Mesenchymal stem cell (in vitro differentiated cells and primary cell): ENCODE data around the gene SECISBP2L.

Experiments
- DNase-seq: peaks from one replicate; pipeline ENCODE4 v3.0.0-alpha.2; 2013
- H2AFZ ChIP-seq: one replicate; pipeline ENCODE4 v1.6.1; 2013; ENCODE audit warnings: low read depth, mild to moderate bottlenecking, control low read depth, inconsistent platforms, low read length, moderate library complexity
- H2AK5ac ChIP-seq: 2 replicates; pipeline ENCODE4 v1.6.1; 2013; ENCODE audit warnings: low read length, moderate library complexity, mild to moderate bottlenecking, inconsistent platforms; ENCODE audit not compliant: severe bottlenecking
- H2BK120ac ChIP-seq: one replicate; pipeline ENCODE4 v1.6.1; 2013; ENCODE audit warnings: low read depth, mild to moderate bottlenecking, inconsistent platforms, low read length, moderate library complexity
- H2BK12ac ChIP-seq, 2 experiments: one replicate each; pipeline ENCODE4 v1.6.1; 2013; ENCODE audit warnings: inconsistent platforms in 2 of 2, low read length in 2 of 2, mild to moderate bottlenecking in 2 of 2, moderate library complexity in 2 of 2, control low read depth in 1 of 2
- H2BK15ac ChIP-seq: one replicate; pipeline ENCODE4 v1.6.1; 2013; ENCODE audit warnings: mild to moderate bottlenecking, low read depth, inconsistent platforms; ENCODE audit not compliant: poor library complexity, severe bottlenecking
- H2BK5ac ChIP-seq: 2 replicates; pipeline ENCODE4 v1.6.1; 2013; ENCODE audit warnings: low read depth, mild to moderate bottlenecking, low read length, control low read depth, inconsistent platforms; ENCODE audit not compliant: poor library complexity, severe bottlenecking
- H3K14ac ChIP-seq, 2 experiments: one replicate each; pipeline ENCODE4 v1.6.1; 2013; ENCODE audit warnings: inconsistent platforms in 2 of 2, low read length in 2 of 2, control low read depth in 1 of 2, mild to moderate bottlenecking in 1 of 2, moderate library complexity in 1 of 2
- H3K18ac ChIP-seq, 2 experiments: one replicate each; pipeline ENCODE4 v1.6.1; 2013; ENCODE audit warnings: inconsistent platforms in 2 of 2, low read length in 2 of 2, control low read depth in 1 of 2, low read depth in 1 of 2, mild to moderate bottlenecking in 1 of 2
- H3K23ac ChIP-seq, 2 experiments: one replicate each; pipeline ENCODE4 v1.6.1; 2013; ENCODE audit warnings: inconsistent platforms in 2 of 2, low read length in 2 of 2, mild to moderate bottlenecking in 2 of 2, moderate library complexity in 2 of 2, control low read depth in 1 of 2
- H3K27ac ChIP-seq: 2 replicates; pipeline ENCODE4 v1.5.1; 2013; ENCODE audit warnings: mild to moderate bottlenecking, moderate library complexity, low read length, control low read depth, inconsistent platforms; ENCODE audit not compliant: poor library complexity, severe bottlenecking
- H3K27me3 ChIP-seq, 2 experiments: 2 replicates each; pipeline versions ENCODE4 v1.6.1 to v1.7.0; 2013; ENCODE audit warnings: low read length in 2 of 2, mild to moderate bottlenecking in 2 of 2, moderate library complexity in 2 of 2, control low read depth in 1 of 2, inconsistent platforms in 1 of 2; ENCODE audit not compliant: control insufficient read depth in 1 of 2, insufficient read depth in 1 of 2
- H3K36me3 ChIP-seq, 2 experiments: 2 replicates each; pipeline versions ENCODE4 v1.6.1 to v1.7.0; 2013; ENCODE audit warnings: low read length in 2 of 2, control low read depth in 1 of 2, inconsistent platforms in 1 of 2, low read depth in 1 of 2, mild to moderate bottlenecking in 1 of 2; ENCODE audit not compliant: insufficient read depth in 2 of 2, control insufficient read depth in 1 of 2
- H3K4ac ChIP-seq, 2 experiments: one replicate each; pipeline ENCODE4 v1.6.1; 2013; ENCODE audit warnings: inconsistent platforms in 2 of 2, low read length in 2 of 2, mild to moderate bottlenecking in 2 of 2, moderate library complexity in 2 of 2, control low read depth in 1 of 2, low read depth in 1 of 2
- H3K4me1 ChIP-seq: 2 replicates; pipeline ENCODE4 v1.6.1; 2013; ENCODE audit warnings: low read depth, low read length, control low read depth; ENCODE audit not compliant: control insufficient read depth, insufficient read depth
- H3K4me2 ChIP-seq: 2 replicates; pipeline ENCODE4 v1.6.1; 2013; ENCODE audit warnings: low read length, mild to moderate bottlenecking, inconsistent platforms; ENCODE audit not compliant: poor library complexity, severe bottlenecking
- H3K4me3 ChIP-seq, 2 experiments: 2 replicates each; pipeline versions ENCODE4 v1.5.1 to v1.7.0; 2013; ENCODE audit warnings: low read length in 2 of 2, mild to moderate bottlenecking in 2 of 2, control low read depth in 1 of 2, low read depth in 1 of 2; ENCODE audit not compliant: insufficient read depth in 1 of 2
- H3K79me1 ChIP-seq: replicated peaks from 2 replicates; pipeline ENCODE4 v1.6.1; 2013; ENCODE audit warnings: mild to moderate bottlenecking, control low read depth, low read length, inconsistent platforms; ENCODE audit not compliant: poor library complexity, severe bottlenecking
- H3K9ac ChIP-seq: 2 replicates; pipeline ENCODE4 v1.7.0; 2013; ENCODE audit warnings: mild to moderate bottlenecking, low read length, moderate library complexity
- H3K9me3 ChIP-seq: 2 replicates; pipeline ENCODE4 v1.7.0; 2013; ENCODE audit warnings: mild to moderate bottlenecking, low read length; ENCODE audit not compliant: control insufficient read depth
- H4K8ac ChIP-seq: one replicate; pipeline ENCODE4 v1.6.1; 2013; ENCODE audit warnings: inconsistent platforms, mild to moderate bottlenecking, low read length, moderate library complexity
- H4K91ac ChIP-seq: one replicate; pipeline ENCODE4 v1.6.1; 2013; ENCODE audit warnings: mild to moderate bottlenecking, low read length, inconsistent platforms
- WGBS: methylation state at CpG from one replicate; pipeline ENCODE4 v1.1.7; 2013; ENCODE audit warnings: mixed read lengths; 5-methylcytosine and 5-hydroxymethylcytosine counted together

The SECISBP2L gene

GRCh38 chr15:48984811-48985352 is 61.4 kb downstream of the SECISBP2L start:
- Histone ChIP-seq H2BK5ac (no peak overlapping the region), H3K27ac (no peak overlapping the region), H2AK5ac (no peak overlapping the region), H3K14ac (peak overlapping the region in 1 of 2 experiments; percentile 21), H3K4me1 (no peaks in the 10 kb centered on the region), H2BK15ac (no peak overlapping the region), H4K91ac (no peak overlapping the region), H3K9me3 (no peaks in the 10 kb centered on the region), H3K4me2 (no peak overlapping the region), H2AFZ (no peak overlapping the region), H2BK12ac (no peak overlapping the region), H3K36me3 (peaks cover 0 to 15% of the 10 kb centered on the region in 2 experiments), H3K27me3 (peaks cover 0 to 3% of the 10 kb centered on the region in 2 experiments), H3K79me1 (no peaks in the 10 kb centered on the region), H3K23ac (no peak overlapping the region), H4K8ac (no peak overlapping the region), H3K18ac (no peak overlapping the region), H2BK120ac (no peak overlapping the region), H3K4me3 (no peak overlapping the region), H3K4ac (no peak overlapping the region), H3K9ac (peak overlapping the region; percentile 37)
- DNase-seq: peak; percentile 59
- 70% methylated on average over 3 of the region's 4 CpGs for WGBS

DNA sequence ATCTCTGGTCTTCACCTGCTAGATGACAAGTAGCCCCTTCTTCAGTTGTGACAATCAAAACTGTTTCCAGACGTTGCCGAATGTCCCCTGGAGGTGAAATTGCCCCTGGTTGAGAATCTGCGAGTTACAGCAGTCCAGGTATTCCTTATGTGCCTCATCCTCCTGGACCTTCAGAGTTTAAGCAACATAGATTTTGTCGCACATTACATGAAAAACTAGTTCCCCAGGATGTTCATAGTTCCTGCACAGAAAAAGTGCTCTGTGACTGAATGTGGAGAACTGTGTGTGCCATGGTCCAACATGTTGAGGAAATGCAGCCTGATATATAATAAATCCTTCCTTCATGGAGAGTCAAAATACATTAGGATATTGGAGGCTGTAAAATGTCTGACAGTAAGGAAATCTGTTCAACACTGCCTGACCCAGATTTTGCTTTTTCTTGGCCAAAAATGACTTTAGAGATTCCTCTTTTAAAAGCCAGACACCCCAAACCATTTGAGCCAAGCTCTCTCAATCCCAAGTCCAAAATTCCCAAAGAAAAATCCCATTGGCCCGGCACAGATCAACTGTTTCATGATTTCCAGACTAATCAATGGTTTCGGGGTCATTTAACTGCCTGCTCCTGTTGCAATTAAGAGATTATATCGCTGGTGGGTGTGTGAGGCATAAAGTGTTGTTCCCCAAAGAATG is 62.1 kb downstream of the SECISBP2L start:
- H4K91ac ChIP-seq: no peak overlapping the region
- H2BK5ac ChIP-seq: no peak overlapping the region
- H3K36me3 ChIP-seq: peaks cover 0 to 12% of the 10 kb centered on the region in 2 experiments
- H3K4ac ChIP-seq: no peak overlapping the region
- no peak overlapping the region for H3K18ac ChIP-seq
- no peak overlapping the region for H4K8ac ChIP-seq
- H3K4me1 ChIP-seq: no peaks in the 10 kb centered on the region
- peaks cover 0 to 3% of the 10 kb centered on the region in 2 experiments for H3K27me3 ChIP-seq
- H2BK12ac ChIP-seq: no peak overlapping the region
- no peak overlapping the region for H3K14ac ChIP-seq
- no peak overlapping the region for H3K27ac ChIP-seq
- H2BK120ac ChIP-seq: no peak overlapping the region
- no peak overlapping the region for H3K4me2 ChIP-seq
- 92% methylated on average over 6 of the region's 7 CpGs for WGBS
- H3K79me1 ChIP-seq: no peaks in the 10 kb centered on the region
- H2AFZ ChIP-seq: no peak overlapping the region
- H2AK5ac ChIP-seq: no peak overlapping the region
- no peak overlapping the region for H3K4me3 ChIP-seq
- no peak for DNase-seq
- no peaks in the 10 kb centered on the region for H3K9me3 ChIP-seq
- H2BK15ac ChIP-seq: no peak overlapping the region
- H3K23ac ChIP-seq: no peak overlapping the region
- H3K9ac ChIP-seq: peak overlapping the region; percentile 37

DNA sequence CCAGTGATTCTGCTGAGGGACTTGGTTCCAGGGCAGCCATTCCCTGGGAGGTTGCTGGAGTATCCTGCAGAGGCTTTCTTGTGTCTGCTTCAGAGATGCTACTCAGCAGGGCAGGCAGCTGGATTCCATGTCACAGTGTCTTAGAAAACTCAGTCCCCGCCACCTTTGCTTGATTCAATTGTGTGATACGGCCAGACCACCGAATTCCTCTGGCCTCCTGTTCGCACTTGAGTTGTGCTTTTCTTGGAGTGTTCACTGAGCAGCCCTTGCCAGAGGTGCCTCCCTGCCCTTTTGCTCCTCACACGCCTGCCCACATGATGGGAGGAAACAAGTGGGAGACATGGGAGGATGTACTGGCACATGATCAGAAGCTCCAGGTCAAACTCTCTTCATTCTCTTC is 62.9 kb downstream of the SECISBP2L start:
- H3K4me1 ChIP-seq: no peaks in the 10 kb centered on the region
- no peak overlapping the region for H3K23ac ChIP-seq
- no peak overlapping the region for H3K9ac ChIP-seq
- H2AFZ ChIP-seq: no peak overlapping the region
- H3K9me3 ChIP-seq: no peaks in the 10 kb centered on the region
- H4K91ac ChIP-seq: no peak overlapping the region
- no peak overlapping the region for H3K27ac ChIP-seq
- WGBS: 97% methylated on average over 5 of the region's 5 CpGs
- DNase-seq: no peak
- no peak overlapping the region for H2BK12ac ChIP-seq
- no peak overlapping the region for H3K18ac ChIP-seq
- H2AK5ac ChIP-seq: no peak overlapping the region
- H2BK120ac ChIP-seq: no peak overlapping the region
- no peaks in the 10 kb centered on the region for H3K79me1 ChIP-seq
- H3K14ac ChIP-seq: no peak overlapping the region
- H3K27me3 ChIP-seq: peaks cover 0 to 3% of the 10 kb centered on the region in 2 experiments
- peaks cover 0 to 9% of the 10 kb centered on the region in 2 experiments for H3K36me3 ChIP-seq
- H3K4me2 ChIP-seq: no peak overlapping the region
- no peak overlapping the region for H4K8ac ChIP-seq
- H3K4ac ChIP-seq: no peak overlapping the region
- no peak overlapping the region for H2BK15ac ChIP-seq
- H2BK5ac ChIP-seq: no peak overlapping the region
- no peak overlapping the region for H3K4me3 ChIP-seq

GRCh38 chr15:48981941-48982340 is 64.3 kb downstream of the SECISBP2L start:
- H3K4ac ChIP-seq: no peak overlapping the region
- H3K79me1 ChIP-seq: no peaks in the 10 kb centered on the region
- H2BK5ac ChIP-seq: no peak overlapping the region
- H3K4me2 ChIP-seq: no peak overlapping the region
- no peak overlapping the region for H3K9ac ChIP-seq
- 82% methylated on average over 4 of the region's 4 CpGs for WGBS
- H3K36me3 ChIP-seq: no peaks in the 10 kb centered on the region
- H3K4me1 ChIP-seq: no peaks in the 10 kb centered on the region
- peaks cover 0 to 3% of the 10 kb centered on the region in 2 experiments for H3K27me3 ChIP-seq
- H4K8ac ChIP-seq: no peak overlapping the region
- H3K23ac ChIP-seq: no peak overlapping the region
- no peaks in the 10 kb centered on the region for H3K9me3 ChIP-seq
- no peak overlapping the region for H3K18ac ChIP-seq
- H2BK15ac ChIP-seq: no peak overlapping the region
- H3K27ac ChIP-seq: no peak overlapping the region
- no peak overlapping the region for H3K4me3 ChIP-seq
- H2BK12ac ChIP-seq: no peak overlapping the region
- H2AFZ ChIP-seq: no peak overlapping the region
- no peak for DNase-seq
- H2AK5ac ChIP-seq: no peak overlapping the region
- H3K14ac ChIP-seq: no peak overlapping the region
- no peak overlapping the region for H4K91ac ChIP-seq
- no peak overlapping the region for H2BK120ac ChIP-seq
